ENCODE measurements around the gene PYGO1. TPM values are rescaled to one million over a fixed set of nuclear protein-coding genes. Genes with fewer than 3 reads are reported as not detected.
"Not testable (repeated sequence)": the region's sequence is repeated elsewhere in the genome, so short reads cannot be mapped to it uniquely, and the experiment has no call there.

Gene PYGO1
- total RNA-seq, 1 donor from 2014 or later: 0.02 TPM

DNA sequence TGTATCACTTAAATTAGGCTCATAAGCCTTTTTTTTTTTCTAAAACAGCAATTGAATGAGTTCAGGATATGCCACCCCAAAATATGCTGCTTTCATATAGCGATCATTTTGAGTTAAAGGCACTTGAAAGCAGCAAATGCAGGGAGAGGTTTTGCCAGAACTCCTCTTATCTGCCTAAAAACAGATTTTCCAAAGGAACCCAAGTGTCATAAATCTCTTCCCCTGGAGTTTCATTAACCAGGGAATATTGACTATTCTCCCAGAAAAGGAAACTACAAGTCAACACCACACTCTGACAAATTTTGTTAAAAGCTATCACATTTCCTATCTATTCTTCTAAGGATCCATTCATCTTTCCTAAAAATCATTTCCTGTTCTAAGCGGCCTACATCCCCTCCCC, 91.4 kb downstream of the PYGO1 start:
- DNase-seq: no peak
- no peak for ATAC-seq (ENCODE audit: low read depth)
- Mint-ChIP-seq H3K27me3 (no peaks in the 10 kb centered on the region), H3K4me1 (peaks cover 18% of the 10 kb centered on the region), H3K36me3 (ENCODE audit: low read depth) (no peaks in the 10 kb centered on the region), H3K9me3 (no peaks in the 10 kb centered on the region), H3K4me3 (no peak overlapping the region), H3K27ac (no peak overlapping the region)
- ChIA-PET POLR2A (no interaction called here), CTCF (no interaction called here)
- intact Hi-C loops (cut with micrococcal nuclease): loop anchor here (5.0 kb wide), 2 partner anchors 179 to 299 kb away; partner anchors contain the start of genes PIGB, PIGBOS1 and RSL24D1
- TF ChIP-seq, protein P1, sequence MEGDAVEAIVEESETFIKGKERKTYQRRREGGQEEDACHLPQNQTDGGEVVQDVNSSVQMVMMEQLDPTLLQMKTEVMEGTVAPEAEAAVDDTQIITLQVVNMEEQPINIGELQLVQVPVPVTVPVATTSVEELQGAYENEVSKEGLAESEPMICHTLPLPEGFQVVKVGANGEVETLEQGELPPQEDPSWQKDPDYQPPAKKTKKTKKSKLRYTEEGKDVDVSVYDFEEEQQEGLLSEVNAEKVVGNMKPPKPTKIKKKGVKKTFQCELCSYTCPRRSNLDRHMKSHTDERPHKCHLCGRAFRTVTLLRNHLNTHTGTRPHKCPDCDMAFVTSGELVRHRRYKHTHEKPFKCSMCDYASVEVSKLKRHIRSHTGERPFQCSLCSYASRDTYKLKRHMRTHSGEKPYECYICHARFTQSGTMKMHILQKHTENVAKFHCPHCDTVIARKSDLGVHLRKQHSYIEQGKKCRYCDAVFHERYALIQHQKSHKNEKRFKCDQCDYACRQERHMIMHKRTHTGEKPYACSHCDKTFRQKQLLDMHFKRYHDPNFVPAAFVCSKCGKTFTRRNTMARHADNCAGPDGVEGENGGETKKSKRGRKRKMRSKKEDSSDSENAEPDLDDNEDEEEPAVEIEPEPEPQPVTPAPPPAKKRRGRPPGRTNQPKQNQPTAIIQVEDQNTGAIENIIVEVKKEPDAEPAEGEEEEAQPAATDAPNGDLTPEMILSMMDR (IDR thresholded peaks at IDR 0.05): no peak

DNA sequence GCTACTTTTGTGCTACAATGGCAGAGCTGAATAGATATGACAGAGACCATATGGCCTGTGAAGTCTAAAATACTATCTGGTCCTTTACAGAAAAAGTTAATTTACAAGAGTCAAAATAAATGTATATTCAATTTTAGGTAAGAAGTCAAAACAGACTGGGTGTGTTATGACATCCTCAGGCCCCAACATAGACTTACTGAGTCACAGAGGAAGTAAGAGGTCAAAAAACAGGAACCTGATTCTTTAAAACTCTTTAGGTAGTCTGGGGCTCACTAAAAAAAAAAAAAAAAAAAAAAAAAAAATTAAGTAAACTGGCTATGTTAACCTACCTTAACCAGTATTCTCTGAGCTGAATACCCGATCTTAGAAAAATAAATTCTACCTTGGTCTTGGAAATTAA, 93.2 kb downstream of the PYGO1 start:
- ATAC-seq (ENCODE audit: low read depth) (peak; percentile 41), DNase-seq (no peak)
- TF ChIP-seq, protein P1 (IDR thresholded peaks at IDR 0.05): no peak
- Mint-ChIP-seq H3K27me3 (no peaks in the 10 kb centered on the region), H3K36me3 (ENCODE audit: low read depth) (no peaks in the 10 kb centered on the region), H3K4me1 (peaks cover 18% of the 10 kb centered on the region), H3K27ac (no peak overlapping the region), H3K4me3 (no peak overlapping the region), H3K9me3 (no peaks in the 10 kb centered on the region)
- ChIA-PET POLR2A (interaction anchor here (0.6 kb wide), 1 partner anchor 89 kb away, joined by 4 read pairs; no protein-coding TSS in a partner anchor), CTCF (no interaction called here)
- intact Hi-C loops (cut with micrococcal nuclease): loop anchor here (5.0 kb wide), 2 partner anchors 178 to 298 kb away; partner anchors contain the start of genes PIGB, PIGBOS1 and RSL24D1

DNA sequence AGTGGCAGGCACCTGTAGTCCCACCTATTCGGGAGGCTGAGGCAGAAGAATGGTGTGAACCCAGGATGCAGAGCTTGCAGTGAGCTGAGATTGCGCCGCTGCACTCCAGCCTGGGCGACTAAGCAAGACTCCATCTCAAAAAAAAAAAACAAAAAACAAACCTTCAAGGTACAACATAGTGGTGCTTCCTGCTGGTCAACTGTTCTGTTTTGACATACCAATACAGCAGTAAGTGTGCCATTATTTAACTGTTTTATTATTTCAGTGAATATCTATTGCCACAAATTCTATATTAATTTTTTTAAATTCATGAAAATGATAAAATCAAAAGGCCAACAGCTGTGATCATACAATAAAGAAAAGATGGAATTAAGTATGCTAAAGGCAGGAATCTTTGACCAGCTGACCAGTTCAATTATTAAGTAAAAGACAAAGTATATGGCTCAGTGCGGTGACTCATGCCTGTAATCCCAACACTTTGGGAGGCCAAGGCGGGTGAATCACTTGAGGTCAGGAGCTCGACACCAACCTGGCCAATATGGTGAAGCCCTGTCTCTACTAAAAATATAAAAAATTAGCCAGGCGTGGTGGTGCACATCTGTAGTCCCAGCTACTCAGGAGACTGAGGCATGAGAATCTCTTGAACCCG, 99.1 kb downstream of the PYGO1 start:
- H3K27me3 Mint-ChIP-seq; intact Hi-C loops (cut with micrococcal nuclease); CTCF ChIA-PET; POLR2A ChIA-PET; H3K9me3 Mint-ChIP-seq; ATAC-seq (ENCODE audit: low read depth); DNase-seq; H3K27ac Mint-ChIP-seq; H3K4me1 Mint-ChIP-seq; H3K36me3 Mint-ChIP-seq (ENCODE audit: low read depth); H3K4me3 Mint-ChIP-seq: not testable (repeated sequence)

Other genes starting within 250 kb of the PYGO1 start
- 11.9 and 16.2 TPM in 2 replicates for gene CCPG1, start 180.0 kb downstream of the PYGO1 start, total RNA-seq
- 0.55 and 1.1 TPM in 2 replicates for gene PIERCE2, start 179.8 kb downstream of the PYGO1 start, total RNA-seq
- 0.20 TPM in 1 of 2 replicates, not detected in the other for gene DNAAF4, start 80.1 kb downstream of the PYGO1 start, total RNA-seq
- not detected in 2 replicates for gene PRTG, start 154.8 kb upstream of the PYGO1 start, total RNA-seq